ENCODE data around the gene TAB2. TPM values are rescaled to one million over a fixed set of nuclear protein-coding genes. Genes with fewer than 3 reads are reported as not detected.

The TAB2 gene
- total RNA-seq, 1 experiment from 2014 or later, result 38.1 TPM

- no TSS peak for BruUV-seq (replicated peaks)
- peaks cover 8% of the 10 kb centered on the region for H3K4me1 Mint-ChIP-seq (ENCODE audit: low read depth, unreplicated experiment)
- H3K9me3 Mint-ChIP-seq (ENCODE audit: low read depth, unreplicated experiment), result no peaks in the 10 kb centered on the region
- H3K27me3 Mint-ChIP-seq (ENCODE audit: unreplicated experiment), result peaks cover 10% of the 10 kb centered on the region
- CTCF ChIA-PET, result no interaction called here
- intact Hi-C loops (cut with micrococcal nuclease; ENCODE audit: unreplicated experiment), result no loop called here
- TF ChIP-seq CTCF (IDR thresholded peaks at IDR 0.05; ENCODE audit: unreplicated experiment), result no peak
- H3K36me3 Mint-ChIP-seq (ENCODE audit: insufficient read depth, unreplicated experiment), result no peaks in the 10 kb centered on the region
- H3K27ac Mint-ChIP-seq (ENCODE audit: unreplicated experiment), result no peak overlapping the region
- no peak overlapping the region for H3K4me3 Mint-ChIP-seq (ENCODE audit: low read depth, unreplicated experiment)
- no peak for DNase-seq
Observed at GRCh38 chr6:149419696-149420404, 102.3 kb downstream of the TAB2 start.

GRCh38 chr6:149421132-149421531, 103.6 kb downstream of the TAB2 start:
- no peak for DNase-seq
- intact Hi-C loops (cut with micrococcal nuclease; ENCODE audit: unreplicated experiment), result no loop called here
- peaks cover 10% of the 10 kb centered on the region for H3K27me3 Mint-ChIP-seq (ENCODE audit: unreplicated experiment)
- CTCF ChIA-PET, result no interaction called here
- no peaks in the 10 kb centered on the region for H3K9me3 Mint-ChIP-seq (ENCODE audit: low read depth, unreplicated experiment)
- H3K27ac Mint-ChIP-seq (ENCODE audit: unreplicated experiment), result no peak overlapping the region
- peaks cover 8% of the 10 kb centered on the region for H3K4me1 Mint-ChIP-seq (ENCODE audit: low read depth, unreplicated experiment)
- H3K36me3 Mint-ChIP-seq (ENCODE audit: insufficient read depth, unreplicated experiment), result no peaks in the 10 kb centered on the region
- BruUV-seq (replicated peaks), result no TSS peak
- no peak overlapping the region for H3K4me3 Mint-ChIP-seq (ENCODE audit: low read depth, unreplicated experiment)
- no peak for TF ChIP-seq CTCF (IDR thresholded peaks at IDR 0.05; ENCODE audit: unreplicated experiment)

- Mint-ChIP-seq H3K27ac (ENCODE audit: unreplicated experiment) (no peak overlapping the region), H3K4me3 (ENCODE audit: low read depth, unreplicated experiment) (no peak overlapping the region), H3K36me3 (ENCODE audit: insufficient read depth, unreplicated experiment) (no peaks in the 10 kb centered on the region), H3K9me3 (ENCODE audit: low read depth, unreplicated experiment) (no peaks in the 10 kb centered on the region), H3K27me3 (ENCODE audit: unreplicated experiment) (peaks cover 10% of the 10 kb centered on the region), H3K4me1 (ENCODE audit: low read depth, unreplicated experiment) (peaks cover 8% of the 10 kb centered on the region)
- TF ChIP-seq CTCF (IDR thresholded peaks at IDR 0.05; ENCODE audit: unreplicated experiment), result no peak
- intact Hi-C loops (cut with micrococcal nuclease; ENCODE audit: unreplicated experiment), result no loop called here
- CTCF ChIA-PET, result interaction anchor here (0.8 kb wide), 1 partner anchor 140 kb away, joined by 3 read pairs; no protein-coding TSS in a partner anchor
- DNase-seq, result no peak
- BruUV-seq (replicated peaks), result no TSS peak
Observed at GRCh38 chr6:149422581-149422980, 105.1 kb downstream of the TAB2 start.

- CTCF ChIA-PET, result no interaction called here
- no peaks in the 10 kb centered on the region for H3K36me3 Mint-ChIP-seq (ENCODE audit: insufficient read depth, unreplicated experiment)
Observed at GRCh38 chr6:149423964-149424440, 106.5 kb downstream of the TAB2 start.

More at GRCh38 chr6:149423964-149424440, 106.5 kb downstream of the TAB2 start:
- H3K27ac Mint-ChIP-seq (ENCODE audit: unreplicated experiment), result no peak overlapping the region
- intact Hi-C loops (cut with micrococcal nuclease; ENCODE audit: unreplicated experiment), result no loop called here
- peaks cover 10% of the 10 kb centered on the region for H3K27me3 Mint-ChIP-seq (ENCODE audit: unreplicated experiment)
- no peak for DNase-seq
- TF ChIP-seq CTCF (IDR thresholded peaks at IDR 0.05; ENCODE audit: unreplicated experiment), result no peak
- H3K9me3 Mint-ChIP-seq (ENCODE audit: low read depth, unreplicated experiment), result no peaks in the 10 kb centered on the region
- H3K4me1 Mint-ChIP-seq (ENCODE audit: low read depth, unreplicated experiment), result peaks cover 8% of the 10 kb centered on the region
- H3K4me3 Mint-ChIP-seq (ENCODE audit: low read depth, unreplicated experiment), result no peak overlapping the region
- BruUV-seq (replicated peaks), result no TSS peak

Data from Calu3 (cell line).